Stimulated activated CD4-positive, alpha-beta T cell treated with anti-CD3 and anti-CD28 coated beads, Interleukin-2, amount 100 ng/mL, for 48 hours (primary cell): ENCODE results near the gene TTLL10.
"Not testable (repeated sequence)": the region's sequence is repeated elsewhere in the genome, so short reads cannot be mapped to it uniquely, and the experiment has no call there.

ENCODE experiments used
- DNase-seq, 2 donors: peaks; one replicate each; pipeline ENCODE4 v3.0.0-alpha.2; 2020

Gene TTLL10

DNA sequence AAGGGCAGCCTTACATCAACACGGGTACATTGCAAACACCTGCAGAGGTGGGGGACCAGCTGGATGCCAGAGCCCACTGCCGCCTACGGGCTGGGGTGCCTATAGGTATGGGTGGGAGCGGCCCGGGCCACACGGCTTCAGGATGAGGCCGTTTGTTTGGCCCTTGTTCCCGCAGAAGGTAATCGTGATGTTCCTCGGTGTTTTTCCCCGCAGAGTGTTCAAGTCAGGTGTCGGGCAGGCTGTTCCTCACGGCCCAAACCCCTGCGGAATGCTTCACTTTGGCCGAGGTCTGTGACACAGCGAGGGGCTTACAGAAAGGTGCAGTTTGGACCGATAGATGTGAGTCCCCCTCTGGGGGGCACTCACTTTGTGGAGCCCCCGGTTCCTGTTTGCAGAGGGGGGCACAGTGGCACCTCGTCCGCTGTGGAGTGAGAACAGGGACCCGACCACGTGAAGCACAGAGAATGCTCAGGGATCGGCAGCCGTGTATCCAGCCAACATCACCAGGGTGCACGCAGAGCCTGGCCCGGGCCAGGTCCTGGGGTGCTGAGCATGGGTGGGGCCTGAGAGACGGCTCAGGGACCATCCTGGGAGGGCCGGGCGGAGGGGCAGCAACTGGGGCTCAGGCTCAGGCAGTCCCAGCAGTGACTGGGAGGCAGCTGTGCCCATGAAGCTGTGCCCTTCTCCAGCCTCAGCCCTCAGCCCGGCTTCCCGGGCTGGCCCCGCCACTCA, 453 bp upstream of the TTLL10 start:
- no peak for DNase-seq

DNA sequence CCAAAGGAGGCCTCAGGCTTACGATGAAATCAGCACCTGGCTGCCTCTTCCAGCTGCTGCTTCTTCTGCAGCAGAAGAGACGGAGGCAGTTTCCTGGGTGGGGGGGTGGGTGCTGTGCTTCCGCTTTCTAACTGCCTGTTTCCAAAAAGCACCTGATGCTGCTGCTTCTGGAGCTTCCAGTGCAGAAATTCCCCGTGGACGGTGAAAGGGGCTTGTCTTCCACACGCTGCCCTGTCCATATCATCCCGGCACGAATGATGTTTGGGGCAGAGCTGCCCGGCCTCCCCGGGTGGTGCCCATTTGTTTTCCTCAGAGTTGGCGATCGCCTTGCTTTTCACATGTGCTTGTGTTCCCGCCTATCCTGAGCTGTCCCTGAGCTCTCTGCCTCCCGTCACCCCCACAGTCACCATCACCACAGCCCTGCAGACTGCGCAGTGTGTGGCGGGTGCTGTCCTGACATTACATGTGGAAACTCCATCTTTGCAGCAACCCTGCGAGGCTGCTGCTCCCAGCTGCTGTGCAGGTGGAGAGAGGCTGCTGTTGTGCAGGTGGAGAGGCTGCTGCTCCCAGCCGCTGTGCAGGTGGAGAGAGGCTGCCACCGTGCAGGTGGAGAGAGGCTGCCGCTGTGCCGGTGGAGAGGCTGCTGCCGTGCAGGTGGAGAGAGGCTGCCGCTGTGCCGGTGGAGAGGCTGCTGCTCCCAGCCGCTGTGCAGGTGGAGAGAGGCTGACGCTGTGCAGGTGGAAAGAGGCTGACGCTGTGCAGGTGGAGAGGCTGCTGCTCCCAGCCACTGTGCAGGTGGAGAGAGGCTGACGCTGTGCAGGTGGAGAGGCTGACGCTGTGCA, 1.8 kb downstream of the TTLL10 start:
- no peak for DNase-seq

DNA sequence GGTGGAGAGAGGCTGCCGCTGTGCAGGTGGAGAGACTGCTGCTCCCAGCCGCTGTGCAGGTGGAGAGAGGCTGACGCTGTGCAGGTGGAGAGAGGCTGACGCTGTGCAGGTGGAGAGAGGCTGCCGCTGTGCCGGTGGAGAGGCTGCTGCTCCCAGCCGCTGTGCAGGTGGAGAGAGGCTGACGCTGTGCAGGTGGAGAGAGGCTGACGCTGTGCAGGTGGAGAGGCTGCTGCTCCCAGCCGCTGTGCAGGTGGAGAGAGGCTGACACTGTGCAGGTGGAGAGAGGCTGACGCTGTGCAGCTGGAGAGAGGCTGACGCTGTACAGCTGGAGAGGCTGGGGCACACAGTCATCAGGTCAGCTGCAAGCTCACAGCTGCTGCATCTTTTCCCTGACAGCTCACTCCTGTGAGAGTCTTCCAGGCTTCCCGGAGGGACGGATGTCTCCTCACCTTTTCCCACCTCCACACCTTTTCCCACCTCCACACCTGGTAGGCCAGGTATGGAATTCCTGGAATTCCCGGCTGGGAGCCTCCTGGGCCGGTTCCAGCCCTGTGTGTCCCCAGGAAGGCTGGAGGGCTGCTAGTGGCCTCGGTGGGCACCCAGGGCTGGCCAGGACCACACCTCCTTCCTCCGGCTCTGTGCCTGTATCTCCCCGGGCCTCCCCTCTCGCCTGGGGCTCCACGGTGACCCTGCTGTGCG, 2.5 kb downstream of the TTLL10 start:
- DNase-seq: not testable (repeated sequence)

DNA sequence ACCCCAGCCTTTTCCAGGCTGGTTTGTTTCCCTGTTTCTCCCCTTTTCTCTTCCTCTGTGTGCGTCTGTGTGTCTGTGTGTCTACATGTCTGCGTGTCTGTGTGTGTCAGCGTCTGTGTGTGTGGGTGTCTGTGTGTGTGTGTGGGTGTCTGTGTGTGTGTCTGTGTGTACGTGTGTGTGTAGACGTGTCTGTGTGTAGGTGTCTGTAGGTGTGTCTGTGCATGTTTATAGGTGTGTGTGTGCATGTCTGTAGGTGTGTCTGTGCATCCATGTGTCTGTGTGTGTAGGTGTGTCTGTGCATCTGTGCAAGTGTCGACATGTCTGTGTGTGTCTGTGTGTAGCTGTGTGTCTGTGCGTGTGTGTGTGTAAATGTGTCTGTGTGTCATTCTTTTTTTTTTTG, 3.3 kb downstream of the TTLL10 start:
- no peak for DNase-seq

DNA sequence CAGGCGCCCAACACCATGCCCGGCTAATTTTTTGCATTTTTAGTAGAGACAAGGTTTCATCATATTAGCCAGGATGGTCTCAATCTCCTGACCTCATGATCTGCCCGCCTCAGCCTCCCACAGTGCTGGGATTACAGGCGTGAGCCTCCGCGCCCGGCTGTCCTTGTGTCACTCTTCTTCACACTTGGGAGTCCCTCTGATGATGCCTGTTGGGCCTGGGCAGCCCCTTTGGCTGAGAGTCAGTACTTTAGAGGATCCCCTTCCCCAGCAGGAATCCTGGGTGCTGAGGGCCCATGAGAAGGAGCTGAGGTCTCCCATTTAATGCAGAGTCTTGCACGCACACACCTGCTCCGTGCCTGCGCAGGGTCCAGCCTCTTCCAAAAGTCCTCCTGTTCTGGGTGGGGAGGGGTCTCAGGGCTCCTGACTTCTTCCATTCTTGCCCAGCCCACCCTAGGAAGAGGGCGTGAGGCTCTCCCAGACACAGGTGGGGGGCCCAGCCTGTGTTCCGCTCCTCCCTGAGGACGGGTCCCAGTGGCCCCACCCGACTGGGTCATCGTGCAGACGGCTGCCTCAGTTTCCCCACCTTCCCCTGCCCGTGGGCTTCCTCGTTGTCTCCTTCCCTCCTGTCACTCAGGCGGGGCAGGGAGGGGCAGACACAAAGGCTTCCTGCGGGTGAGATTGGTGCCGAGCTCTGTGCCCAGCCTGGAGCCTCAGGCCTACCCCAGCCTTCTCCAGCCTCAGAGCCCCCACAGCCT, 3.9 kb downstream of the TTLL10 start:
- DNase-seq: no peak

DNA sequence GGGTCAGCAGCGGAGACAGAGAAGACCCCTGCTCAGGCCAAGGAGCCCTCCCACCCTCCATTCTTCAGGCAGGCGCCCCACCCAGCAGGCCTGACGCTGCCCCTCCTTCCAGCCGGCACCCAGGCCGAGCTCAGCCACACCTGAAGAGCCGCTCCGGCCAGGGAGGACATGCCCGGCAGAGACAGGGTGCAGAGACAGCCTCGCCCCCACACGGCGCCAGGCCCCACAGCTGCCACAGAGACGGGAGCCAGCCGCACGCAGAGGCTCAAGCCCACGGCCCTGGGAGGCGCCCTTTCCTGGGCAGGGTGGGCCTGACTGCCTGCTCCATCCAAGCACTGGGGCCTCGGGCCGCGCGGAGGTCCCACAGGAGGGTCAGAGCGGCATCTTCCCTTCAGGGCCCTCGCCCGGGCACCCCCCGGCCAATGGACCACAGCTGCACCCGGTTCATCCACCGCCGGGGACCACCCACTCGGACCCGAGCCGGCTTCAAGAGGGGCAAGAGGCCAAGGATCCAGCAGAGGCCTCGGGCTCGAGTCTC, 5.2 kb downstream of the TTLL10 start:
- DNase-seq: no peak

DNA sequence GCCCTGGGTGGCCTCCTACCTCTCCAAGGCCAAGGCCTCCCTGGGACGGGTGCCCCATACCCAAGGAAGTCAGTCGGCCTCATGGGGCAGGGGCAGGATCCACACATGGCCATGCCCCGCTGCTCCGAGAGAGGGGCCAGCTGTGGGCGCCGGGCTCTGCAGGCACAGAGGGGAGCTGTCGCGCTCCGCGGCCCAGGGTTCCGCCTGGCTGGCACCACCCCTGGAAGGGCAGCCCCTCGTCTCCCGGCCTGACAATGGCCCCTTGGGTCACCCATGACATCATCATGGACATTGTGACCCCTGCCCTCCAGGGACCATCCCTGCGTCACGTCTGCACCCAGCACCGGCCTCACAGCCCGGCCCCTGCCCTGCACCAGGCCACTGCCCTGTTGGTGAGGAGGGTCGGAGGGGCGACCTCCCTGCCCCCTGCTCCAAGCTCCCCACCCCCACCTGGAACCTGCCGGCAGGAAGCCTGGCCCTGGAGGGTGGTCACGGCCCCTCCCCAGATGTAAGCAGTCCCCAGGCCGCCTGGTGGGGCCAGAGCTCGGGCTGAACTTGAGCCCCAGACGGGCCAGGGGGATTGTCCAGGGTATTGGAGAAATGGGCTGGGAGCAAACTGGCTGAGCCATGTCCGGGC, 5.8 kb downstream of the TTLL10 start:
- no peak for DNase-seq

DNA sequence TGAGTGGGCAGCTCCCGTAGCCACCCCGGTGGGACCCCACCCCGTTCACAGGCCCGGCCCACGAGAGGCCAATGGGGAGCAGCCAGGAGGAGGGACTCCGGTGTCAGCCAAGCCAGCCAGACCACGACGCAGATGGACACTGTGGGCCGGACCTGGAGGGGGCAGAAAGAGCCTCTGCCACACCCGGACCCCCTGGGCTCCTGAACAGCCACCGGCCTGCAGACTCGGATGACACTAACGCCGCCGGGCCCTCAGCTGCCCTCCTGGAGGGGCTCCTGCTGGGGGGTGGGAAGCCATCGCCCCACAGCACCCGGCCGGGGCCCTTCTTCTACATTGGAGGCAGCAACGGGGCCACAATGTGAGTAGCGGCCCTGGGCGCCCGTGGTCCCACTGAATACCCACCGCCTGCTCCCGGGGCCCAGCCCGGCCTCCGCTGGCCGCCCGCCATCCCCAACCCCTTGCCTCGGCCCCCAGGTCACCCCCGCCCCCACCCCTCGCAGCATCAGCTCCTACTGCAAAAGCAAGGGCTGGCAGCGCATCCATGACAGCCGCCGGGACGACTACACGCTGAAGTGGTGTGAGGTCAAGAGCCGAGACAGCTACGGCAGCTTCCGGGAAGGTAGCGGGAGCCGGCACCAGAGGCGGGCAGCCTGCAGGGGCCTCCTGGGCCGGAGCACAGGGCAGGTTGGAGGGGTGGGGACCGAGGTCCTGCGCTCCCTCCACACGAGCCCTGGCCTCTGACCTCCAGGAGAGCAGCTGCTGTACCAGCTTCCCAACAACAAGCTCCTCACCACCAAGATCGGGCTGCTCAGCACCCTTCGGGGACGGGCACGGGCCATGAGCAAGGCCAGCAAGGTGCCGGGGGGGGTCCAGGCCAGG, 6.5 kb downstream of the TTLL10 start:
- DNase-seq: no peak

DNA sequence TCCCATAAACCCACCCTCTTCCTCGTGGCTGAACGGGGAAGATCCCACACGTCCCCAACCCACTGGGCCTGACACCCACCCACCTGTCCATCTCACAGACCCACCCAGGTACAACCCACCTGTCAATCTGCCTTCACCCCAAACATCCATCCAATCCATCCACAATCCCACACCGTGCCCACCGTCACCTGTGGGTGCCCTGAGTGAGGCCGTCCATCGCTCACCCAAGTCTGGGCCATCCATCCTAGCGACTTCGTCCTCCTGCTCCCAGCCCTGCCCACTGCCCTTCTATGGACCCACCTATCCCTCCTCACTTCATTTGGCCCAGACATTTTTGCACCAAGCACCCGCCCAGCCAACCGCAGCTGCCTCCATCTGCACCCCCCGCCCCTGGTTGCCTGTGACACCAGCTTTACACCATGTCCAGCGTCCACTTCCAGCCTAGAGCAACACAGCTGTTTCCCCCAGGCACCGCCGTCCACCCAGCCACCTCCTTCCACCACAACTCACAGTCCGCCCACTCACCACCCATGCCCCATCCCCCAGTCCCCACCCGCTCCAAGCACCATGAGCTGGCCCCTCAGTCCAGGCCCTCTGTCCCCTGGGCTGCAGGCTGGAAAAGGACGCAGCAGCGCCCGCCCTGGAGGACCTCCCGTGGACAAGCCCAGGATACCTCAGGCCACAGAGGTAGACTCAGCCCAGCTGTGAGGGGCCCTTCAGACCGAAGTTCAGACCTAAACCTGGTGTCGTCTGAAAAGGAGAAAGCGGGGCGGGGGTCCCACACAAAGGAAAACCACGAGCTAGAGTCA, 7.7 kb downstream of the TTLL10 start:
- DNase-seq: no peak

DNA sequence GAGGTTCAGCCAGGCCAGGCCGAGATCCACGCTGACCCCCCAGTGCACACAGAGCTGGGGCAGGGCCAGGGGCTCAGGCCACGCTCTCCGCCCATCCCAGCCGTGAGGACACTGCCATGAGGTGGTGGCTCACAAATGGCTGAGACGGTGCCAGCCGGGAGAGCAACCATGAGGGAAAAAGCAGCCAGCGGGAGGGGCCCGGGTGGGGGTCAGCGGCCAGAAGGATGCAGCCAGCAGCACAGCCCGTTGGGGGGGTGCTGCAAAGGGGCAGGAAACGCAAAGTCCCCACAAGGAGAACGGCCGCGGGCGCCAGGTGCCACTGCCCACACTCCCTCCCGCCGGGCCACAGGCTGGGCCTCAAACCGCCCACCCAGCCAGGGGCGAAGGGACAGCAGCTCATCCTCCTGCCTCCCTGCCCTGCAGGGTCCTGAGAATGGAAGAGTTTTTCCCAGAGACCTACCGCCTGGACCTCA, 8.3 kb downstream of the TTLL10 start:
- no peak for DNase-seq

DNA sequence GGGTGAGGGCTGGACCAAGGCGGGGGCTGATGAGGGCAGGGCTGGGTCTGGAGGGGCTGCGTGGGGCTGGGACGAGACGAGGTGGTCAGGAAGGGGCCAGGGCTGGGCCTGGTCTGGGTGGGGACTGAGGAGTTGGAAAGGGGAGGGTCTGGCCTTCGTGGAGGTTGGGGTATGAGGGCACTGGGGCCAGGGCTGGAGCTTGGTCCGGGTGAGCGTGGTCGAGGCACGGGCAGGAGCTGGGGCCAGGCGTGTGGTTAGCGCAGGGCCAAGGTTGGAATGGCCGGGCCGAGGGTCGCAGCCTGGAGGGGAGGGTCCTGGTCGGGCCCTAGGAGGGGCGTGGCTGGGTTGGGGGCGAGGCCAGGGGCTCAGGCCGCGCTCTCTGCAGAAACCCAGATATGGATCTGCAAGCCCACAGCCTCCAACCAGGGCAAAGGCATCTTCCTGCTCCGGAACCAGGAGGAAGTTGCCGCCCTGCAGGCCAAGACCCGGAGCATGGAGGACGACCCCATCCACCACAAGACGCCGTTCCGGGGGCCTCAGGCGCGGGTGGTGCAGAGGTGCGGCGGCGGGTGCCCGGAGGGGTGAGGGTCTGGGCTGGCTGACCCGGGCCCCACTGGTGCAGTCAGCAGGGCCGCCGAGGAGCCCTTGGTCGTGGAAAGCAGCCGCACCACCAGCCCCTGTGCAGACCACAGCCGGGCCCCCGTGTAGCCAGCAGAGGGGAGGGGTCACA, 9.0 kb downstream of the TTLL10 start:
- no peak for DNase-seq

DNA sequence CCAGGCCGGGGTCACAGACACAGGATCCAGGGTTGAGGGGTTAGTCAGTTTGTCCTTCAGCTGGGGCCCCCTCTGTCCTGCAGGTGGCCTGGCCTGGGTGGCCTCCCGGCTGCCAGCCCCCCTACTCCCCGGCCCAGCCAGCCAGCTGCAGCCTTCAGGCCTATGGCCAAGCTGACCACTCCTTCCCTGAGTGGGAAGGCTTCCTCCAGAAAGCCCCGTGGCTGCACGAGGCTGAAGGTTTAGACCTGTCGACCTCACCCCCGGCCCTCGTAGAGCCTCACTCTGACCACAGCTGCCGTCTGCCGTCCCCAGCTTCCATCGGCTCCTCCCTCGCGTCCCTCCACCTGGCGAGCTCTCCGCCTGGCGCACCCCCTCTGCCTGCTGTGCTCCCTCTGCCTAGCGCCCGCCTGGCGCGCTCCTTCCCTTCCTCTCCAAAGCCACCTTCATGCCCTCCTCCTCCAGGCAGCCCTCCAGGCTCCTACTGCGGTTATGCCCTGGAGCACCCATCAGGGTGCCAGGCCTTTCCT, 9.6 kb downstream of the TTLL10 start:
- DNase-seq: no peak

DNA sequence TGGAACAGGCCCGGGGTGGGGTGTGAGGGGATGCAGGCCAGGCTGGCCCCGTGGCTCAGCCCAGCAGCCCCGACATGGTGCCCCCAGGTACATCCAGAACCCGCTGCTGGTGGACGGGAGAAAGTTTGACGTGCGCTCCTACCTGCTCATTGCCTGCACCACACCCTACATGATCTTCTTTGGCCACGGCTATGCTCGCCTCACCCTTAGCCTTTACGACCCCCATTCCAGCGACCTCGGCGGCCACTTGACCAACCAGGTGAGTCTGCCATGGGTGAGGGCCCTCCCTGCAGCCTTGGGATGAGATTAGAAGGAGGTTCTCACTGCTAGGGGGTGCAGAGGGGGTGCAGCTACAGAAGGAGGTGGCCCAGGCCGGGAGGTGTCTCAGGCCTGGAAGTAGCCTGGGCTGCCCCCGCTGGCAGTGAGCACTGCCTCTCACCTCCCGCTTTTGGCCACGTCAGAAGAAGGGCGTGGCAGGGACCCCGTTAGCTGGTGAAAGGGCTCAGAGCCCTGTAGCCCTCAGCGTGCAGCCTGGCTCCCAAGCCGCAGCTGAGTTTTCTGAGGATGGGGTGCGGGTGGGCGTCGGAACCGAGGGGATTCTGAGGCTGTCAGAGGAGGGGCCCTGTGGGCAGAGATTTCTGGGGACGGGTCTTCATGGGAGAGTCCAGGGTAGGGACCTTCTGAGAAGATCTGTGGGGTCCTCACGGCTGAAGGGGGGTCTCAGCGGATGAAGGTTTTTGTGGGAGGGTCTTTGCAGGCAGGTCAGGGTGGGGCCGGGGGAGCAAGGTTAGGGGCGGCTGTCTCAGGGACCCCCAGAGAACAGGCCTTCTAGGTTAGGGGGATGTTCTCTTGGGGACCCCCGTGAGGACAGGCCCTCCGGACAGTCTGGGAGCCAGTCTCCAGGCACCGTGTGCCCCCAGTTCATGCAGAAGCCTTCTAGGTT, 10.4 kb downstream of the TTLL10 start:
- DNase-seq: no peak

DNA sequence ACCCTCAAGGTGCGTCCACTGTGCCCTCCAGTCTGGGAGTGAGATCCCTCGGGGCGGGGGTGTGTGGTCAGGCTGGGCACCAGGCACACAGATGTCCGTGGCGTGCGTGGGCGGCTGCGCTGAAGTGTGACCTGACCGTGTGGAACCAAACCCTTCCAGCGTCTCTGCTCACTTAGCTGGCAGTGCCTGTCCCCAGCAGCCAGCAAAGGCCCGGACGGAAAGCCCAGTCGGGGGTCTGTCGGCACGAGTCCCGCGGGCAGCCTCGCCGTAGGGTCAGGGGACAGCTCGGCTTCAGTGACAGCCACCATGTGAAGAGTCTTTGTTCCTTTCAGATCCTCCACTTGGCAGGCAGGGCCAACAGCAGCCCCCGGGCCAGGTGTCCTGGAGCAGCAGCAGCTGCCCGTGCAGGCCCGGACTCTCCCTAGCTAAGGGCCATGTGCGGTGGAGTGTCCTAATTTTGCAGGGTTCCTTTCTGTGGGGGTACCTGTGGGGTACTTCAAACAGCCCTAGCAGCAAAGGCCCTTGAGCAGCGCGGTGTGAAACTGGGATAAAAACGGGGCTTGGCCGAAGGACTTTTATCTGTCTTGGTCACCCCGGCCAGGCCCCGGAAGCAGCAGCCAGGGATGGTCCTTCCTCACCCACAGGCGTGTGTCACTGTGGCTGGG, 11.6 kb downstream of the TTLL10 start:
- no peak for DNase-seq

DNA sequence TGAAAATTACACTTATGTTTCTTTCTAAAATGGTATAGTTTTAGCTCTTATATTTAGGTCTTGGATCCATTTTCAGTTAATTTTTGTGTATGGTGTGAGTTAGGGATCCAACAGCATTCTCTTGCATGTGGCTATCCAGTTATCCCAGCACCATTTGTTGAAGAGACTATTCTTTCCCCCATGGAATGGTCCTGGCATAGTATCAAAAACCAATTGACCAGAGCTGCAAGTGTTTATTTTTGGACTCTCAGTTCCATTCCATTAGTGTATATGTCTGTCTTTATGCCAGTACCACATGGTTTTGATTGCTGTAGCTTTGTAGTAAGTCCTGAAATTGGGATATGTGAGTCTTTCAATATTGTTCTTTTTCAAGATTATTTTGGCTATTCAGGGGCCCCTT, 14.3 kb downstream of the TTLL10 start:
- DNase-seq: no peak

DNA sequence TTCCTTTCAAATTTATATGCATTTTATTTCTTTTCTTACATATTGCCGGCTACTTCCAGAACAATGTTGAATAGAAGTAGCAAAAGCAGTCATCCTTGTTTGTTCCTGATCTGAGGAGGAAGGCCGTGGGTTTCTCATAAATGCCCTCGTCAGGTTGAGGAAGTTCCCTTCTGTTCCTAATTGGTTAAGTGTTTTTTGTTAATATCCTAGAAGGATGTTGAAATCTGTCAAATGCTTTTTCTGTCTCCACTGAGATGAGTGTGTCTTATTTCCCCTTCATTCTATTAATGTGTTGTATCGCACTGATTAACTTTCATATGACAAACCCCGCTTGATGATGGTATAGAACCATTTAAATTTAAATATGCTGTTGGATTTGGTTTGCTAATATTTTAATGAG, 15.4 kb downstream of the TTLL10 start:
- DNase-seq: no peak

DNA sequence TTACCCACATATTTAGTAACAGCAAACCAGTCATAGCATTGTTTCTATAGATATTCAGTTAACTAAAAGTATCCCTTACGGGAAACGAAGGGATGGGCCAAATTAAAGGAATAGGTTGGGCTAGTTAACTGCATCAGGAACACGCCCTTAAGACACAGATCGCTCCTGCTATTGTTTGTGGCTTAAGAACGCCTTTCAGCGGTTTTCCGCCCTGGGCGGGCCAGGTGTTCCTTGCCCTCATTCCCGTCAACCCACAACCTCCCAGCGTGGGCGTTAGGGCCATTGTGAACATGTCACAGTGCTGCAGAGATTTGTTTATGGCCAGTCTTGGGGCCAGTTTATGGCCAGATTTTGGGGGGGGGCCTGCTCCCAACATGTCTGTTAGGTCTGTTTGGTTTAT, 18.1 kb downstream of the TTLL10 start:
- no peak for DNase-seq
